Panc1 (cell line): Measurements from ENCODE around the gene HOXC11.

Experiments used
- POLR2AphosphoS5 ChIP-seq: IDR thresholded peaks from 2 replicates; pipeline ENCODE4 v1.6.1; 2012; ENCODE audit warnings: mild to moderate bottlenecking, low read depth, low read length, moderate library complexity
- TCF7L2 ChIP-seq: IDR thresholded peaks from 2 replicates; pipeline ENCODE4 v1.6.1; 2011; ENCODE audit warnings: mild to moderate bottlenecking, low read depth, low read length, inconsistent platforms
- TF ChIP-seq, protein P1 (sequence below): fragments of 450-650 bp; IDR thresholded peaks from 2 replicates; pipeline ENCODE4 v1.5.1; 2017; ENCODE audit warnings: mild to moderate bottlenecking
- TF ChIP-seq, protein P2 (sequence below), 2 experiments: IDR thresholded peaks; 2 replicates each; pipeline ENCODE4 v1.6.1; 2011 to 2012; ENCODE audit warnings: low read depth in 2 of 2, control low read depth in 1 of 2, low read length in 1 of 2, mild to moderate bottlenecking in 1 of 2, moderate library complexity in 1 of 2; ENCODE audit not compliant: insufficient read depth in 1 of 2

DNA sequence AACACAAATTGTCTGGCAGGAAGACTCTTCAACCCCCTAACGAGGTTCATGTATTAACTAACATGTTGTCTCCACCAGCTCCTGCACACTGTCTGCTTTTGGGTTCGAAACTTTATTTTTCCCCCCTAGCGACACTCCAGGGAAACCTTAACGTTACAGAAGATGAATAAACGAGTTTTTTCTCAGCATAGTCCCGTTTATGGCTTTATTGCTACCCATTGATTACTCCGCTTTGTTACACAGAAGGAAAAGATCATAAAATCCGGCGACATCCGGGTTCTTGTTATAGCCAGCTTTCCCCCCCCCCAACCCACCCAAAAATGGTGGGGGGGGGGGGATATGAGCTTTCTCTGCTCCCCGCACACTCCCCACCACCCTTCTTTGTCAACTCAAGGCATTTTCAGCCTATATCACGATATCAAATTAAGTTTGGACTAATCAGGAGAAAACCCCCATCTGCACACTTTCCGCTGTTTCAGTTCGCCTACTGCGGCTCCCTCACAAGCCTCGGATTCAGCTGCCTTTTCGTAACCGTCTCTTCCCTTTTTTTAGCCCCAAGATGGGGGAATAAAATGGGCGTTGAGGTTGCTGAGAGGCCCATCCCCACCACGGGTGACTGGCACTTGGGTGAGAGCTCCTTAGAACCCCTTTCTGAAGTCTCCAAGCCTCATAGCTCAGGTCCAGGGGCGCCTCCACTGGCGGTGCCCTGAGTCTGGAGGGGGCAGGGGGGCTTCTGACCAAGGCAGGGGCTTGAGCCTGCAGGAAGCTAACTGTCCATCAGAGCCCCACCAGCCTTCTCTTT, 53.9 kb downstream of the HOXC11 start:
- TF ChIP-seq, protein P1, sequence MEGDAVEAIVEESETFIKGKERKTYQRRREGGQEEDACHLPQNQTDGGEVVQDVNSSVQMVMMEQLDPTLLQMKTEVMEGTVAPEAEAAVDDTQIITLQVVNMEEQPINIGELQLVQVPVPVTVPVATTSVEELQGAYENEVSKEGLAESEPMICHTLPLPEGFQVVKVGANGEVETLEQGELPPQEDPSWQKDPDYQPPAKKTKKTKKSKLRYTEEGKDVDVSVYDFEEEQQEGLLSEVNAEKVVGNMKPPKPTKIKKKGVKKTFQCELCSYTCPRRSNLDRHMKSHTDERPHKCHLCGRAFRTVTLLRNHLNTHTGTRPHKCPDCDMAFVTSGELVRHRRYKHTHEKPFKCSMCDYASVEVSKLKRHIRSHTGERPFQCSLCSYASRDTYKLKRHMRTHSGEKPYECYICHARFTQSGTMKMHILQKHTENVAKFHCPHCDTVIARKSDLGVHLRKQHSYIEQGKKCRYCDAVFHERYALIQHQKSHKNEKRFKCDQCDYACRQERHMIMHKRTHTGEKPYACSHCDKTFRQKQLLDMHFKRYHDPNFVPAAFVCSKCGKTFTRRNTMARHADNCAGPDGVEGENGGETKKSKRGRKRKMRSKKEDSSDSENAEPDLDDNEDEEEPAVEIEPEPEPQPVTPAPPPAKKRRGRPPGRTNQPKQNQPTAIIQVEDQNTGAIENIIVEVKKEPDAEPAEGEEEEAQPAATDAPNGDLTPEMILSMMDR: no peak
- TF ChIP-seq POLR2AphosphoS5: no peak
- no peak for TF ChIP-seq TCF7L2
- TF ChIP-seq, protein P2, sequence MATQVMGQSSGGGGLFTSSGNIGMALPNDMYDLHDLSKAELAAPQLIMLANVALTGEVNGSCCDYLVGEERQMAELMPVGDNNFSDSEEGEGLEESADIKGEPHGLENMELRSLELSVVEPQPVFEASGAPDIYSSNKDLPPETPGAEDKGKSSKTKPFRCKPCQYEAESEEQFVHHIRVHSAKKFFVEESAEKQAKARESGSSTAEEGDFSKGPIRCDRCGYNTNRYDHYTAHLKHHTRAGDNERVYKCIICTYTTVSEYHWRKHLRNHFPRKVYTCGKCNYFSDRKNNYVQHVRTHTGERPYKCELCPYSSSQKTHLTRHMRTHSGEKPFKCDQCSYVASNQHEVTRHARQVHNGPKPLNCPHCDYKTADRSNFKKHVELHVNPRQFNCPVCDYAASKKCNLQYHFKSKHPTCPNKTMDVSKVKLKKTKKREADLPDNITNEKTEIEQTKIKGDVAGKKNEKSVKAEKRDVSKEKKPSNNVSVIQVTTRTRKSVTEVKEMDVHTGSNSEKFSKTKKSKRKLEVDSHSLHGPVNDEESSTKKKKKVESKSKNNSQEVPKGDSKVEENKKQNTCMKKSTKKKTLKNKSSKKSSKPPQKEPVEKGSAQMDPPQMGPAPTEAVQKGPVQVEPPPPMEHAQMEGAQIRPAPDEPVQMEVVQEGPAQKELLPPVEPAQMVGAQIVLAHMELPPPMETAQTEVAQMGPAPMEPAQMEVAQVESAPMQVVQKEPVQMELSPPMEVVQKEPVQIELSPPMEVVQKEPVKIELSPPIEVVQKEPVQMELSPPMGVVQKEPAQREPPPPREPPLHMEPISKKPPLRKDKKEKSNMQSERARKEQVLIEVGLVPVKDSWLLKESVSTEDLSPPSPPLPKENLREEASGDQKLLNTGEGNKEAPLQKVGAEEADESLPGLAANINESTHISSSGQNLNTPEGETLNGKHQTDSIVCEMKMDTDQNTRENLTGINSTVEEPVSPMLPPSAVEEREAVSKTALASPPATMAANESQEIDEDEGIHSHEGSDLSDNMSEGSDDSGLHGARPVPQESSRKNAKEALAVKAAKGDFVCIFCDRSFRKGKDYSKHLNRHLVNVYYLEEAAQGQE (IDR thresholded peaks at IDR 0.05; ENCODE audit: insufficient read depth in 1 of 2, low read depth in 2 of 2, low read length in 1 of 2): no peak
